K562 (cell line): Measurements from ENCODE around the gene RASD2. TPM values are rescaled to one million over a fixed set of nuclear protein-coding genes. Genes with fewer than 3 reads are reported as not detected.

ENCODE experiments used
- CBFA2T2 ChIP-seq: fragments of 450-650 bp; conservative IDR thresholded peaks from 2 replicates; pipeline ENCODE4 v1.6.1; 2017; ENCODE audit warnings: mild to moderate bottlenecking
- IFI16 ChIP-seq: fragments of 250-450 bp; sonication (Bioruptor Pico); IDR thresholded peaks from 2 replicates; pipeline ENCODE4 v2.1.2; 2022; ENCODE audit warnings: mild to moderate bottlenecking, inconsistent platforms
- NCOA1 ChIP-seq: fragments of 450-650 bp; IDR thresholded peaks from 2 replicates; pipeline ENCODE4 v1.6.1; 2016; ENCODE audit warnings: low read depth
- NR2C2 ChIP-seq, 2 experiments: fragments of 200-800 bp in 1 of 2; sonication (Bioruptor generic) in 1 of 2; sonication (generic) in 1 of 2; formaldehyde crosslinking in 1 of 2; IDR thresholded peaks; 2 replicates each; pipeline versions ENCODE4 v1.6.1 to v1.8.0; 2016 to 2022; ENCODE audit warnings: mild to moderate bottlenecking in 1 of 2, missing compliant biosample characterization in 1 of 2, missing genetic modification characterization in 1 of 2, missing genetic modification reagents in 1 of 2
- POLR2H ChIP-seq: IDR thresholded peaks from 2 replicates; pipeline ENCODE4 v1.6.1; 2016; ENCODE audit warnings: missing genetic modification characterization, low read depth, mild to moderate bottlenecking, control low read depth, missing compliant biosample characterization, moderate library complexity
- PREB ChIP-seq: sonication (generic); formaldehyde crosslinking; IDR thresholded peaks from 2 replicates; pipeline ENCODE4 v1.8.1; 2023; ENCODE audit warnings: mild to moderate bottlenecking, missing genetic modification reagents
- PURB ChIP-seq: sonication (generic); formaldehyde crosslinking; IDR thresholded peaks from 2 replicates; pipeline ENCODE4 v1.9.0; 2021; ENCODE audit warnings: low read depth, mild to moderate bottlenecking, missing genetic modification reagents
- SMAD3 ChIP-seq: fragments of 450-650 bp; formaldehyde crosslinking; conservative IDR thresholded peaks from 2 replicates; pipeline ENCODE4 v1.4.0; 2020; ENCODE audit warnings: mild to moderate bottlenecking
- ZNF253 ChIP-seq: fragments of 250-450 bp; sonication (Bioruptor Pico); conservative IDR thresholded peaks from 2 replicates; pipeline ENCODE4 v1.6.1; 2021; ENCODE audit warnings: mild to moderate bottlenecking
- ZNF431 ChIP-seq: sonication (generic); formaldehyde crosslinking; IDR thresholded peaks from 2 replicates; pipeline ENCODE4 v1.8.0; 2022; ENCODE audit warnings: mild to moderate bottlenecking, missing genetic modification reagents
- polyA plus RNA-seq, 8 experiments: library from polyadenylated mRNA; depleted of rRNA in 4 of 8; stranded (reverse) in 5 of 8; unstranded in 3 of 8; fragments of >200 nt; fragmentation: Nextera tagmentation in 2 of 8; fragmentation: Illumina TruSeq in 1 of 8; extraction: Ambion mirVana in 2 of 8; extraction: Trizol in 1 of 8; gene quantifications; 2 replicates each; pipeline versions ENCODE4 v1.2.1 to v1.2.3, GENCODE V29; 2011 to 2014; ENCODE audit warnings: inconsistent platforms in 1 of 8, missing spikeins in 1 of 8
- total RNA-seq, 7 experiments: library from RNA; depleted of rRNA in 6 of 7; stranded (reverse); fragments of >200 nt in 6 of 7; fragmentation: Illumina TruSeq in 2 of 7; extraction: Trizol in 2 of 7; gene quantifications; 2 replicates each; pipeline versions ENCODE4 v1.2.1 to v1.2.3, GENCODE V29; 2011 to 2021; ENCODE audit warnings: low replicate concordance in 1 of 7
- TF ChIP-seq, protein P1 (sequence below), 2 experiments: fragments of 450-650 bp; formaldehyde crosslinking in 1 of 2; IDR thresholded peaks; 2 replicates each; pipeline versions ENCODE4 v1.4.0 to v1.6.1; 2014 to 2020; ENCODE audit warnings: mild to moderate bottlenecking in 2 of 2, borderline replicate concordance in 1 of 2, low read depth in 1 of 2

The RASD2 gene
- total and polyA plus RNA-seq, 9 of the 15 experiments (the other 6 are each of a cell fraction or from before 2014, with no cell fraction given), result 0.05 TPM; not detected in 8

DNA sequence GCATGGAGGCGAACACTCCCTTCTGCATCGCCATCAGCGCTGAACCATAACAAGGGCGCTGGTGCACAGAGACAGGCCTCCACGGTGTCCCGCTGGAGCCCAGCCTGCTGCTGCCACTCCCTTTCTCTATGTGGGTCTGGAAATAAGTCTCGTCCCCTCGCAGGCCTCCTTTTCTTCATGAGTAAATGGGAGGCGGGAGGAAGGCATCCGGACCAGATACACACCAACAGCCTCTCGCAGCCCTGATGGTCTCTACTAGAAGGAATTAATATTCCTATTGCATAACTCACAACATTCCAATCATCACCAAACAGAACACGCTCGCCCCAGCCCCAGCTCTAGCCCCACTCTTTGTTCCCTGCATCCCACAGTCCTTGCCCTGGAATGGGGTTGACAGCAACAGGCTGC, 14.9 kb downstream of the RASD2 start (continued):
- TF ChIP-seq IFI16 (CRISPR knock-in tag) (no peak), ZNF253 (no peak), NR2C2 (CRISPR knock-in tag; IDR thresholded peaks at IDR 0.05) (no peak), NR2C2 (tag; IDR thresholded peaks at IDR 0.05) (no peak), PREB (no peak), PURB (CRISPR knock-in tag) (no peak), SMAD3 (no peak), POLR2H (no peak), CBFA2T2 (no peak), NCOA1 (no peak), ZNF431 (CRISPR knock-in tag) (no peak)
- TF ChIP-seq, protein P1, sequence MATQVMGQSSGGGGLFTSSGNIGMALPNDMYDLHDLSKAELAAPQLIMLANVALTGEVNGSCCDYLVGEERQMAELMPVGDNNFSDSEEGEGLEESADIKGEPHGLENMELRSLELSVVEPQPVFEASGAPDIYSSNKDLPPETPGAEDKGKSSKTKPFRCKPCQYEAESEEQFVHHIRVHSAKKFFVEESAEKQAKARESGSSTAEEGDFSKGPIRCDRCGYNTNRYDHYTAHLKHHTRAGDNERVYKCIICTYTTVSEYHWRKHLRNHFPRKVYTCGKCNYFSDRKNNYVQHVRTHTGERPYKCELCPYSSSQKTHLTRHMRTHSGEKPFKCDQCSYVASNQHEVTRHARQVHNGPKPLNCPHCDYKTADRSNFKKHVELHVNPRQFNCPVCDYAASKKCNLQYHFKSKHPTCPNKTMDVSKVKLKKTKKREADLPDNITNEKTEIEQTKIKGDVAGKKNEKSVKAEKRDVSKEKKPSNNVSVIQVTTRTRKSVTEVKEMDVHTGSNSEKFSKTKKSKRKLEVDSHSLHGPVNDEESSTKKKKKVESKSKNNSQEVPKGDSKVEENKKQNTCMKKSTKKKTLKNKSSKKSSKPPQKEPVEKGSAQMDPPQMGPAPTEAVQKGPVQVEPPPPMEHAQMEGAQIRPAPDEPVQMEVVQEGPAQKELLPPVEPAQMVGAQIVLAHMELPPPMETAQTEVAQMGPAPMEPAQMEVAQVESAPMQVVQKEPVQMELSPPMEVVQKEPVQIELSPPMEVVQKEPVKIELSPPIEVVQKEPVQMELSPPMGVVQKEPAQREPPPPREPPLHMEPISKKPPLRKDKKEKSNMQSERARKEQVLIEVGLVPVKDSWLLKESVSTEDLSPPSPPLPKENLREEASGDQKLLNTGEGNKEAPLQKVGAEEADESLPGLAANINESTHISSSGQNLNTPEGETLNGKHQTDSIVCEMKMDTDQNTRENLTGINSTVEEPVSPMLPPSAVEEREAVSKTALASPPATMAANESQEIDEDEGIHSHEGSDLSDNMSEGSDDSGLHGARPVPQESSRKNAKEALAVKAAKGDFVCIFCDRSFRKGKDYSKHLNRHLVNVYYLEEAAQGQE (IDR thresholded peaks at IDR 0.05; ENCODE audit: borderline replicate concordance), result no peak
- TF ChIP-seq, protein P1 (CRISPR knock-in tag; IDR thresholded peaks at IDR 0.05; ENCODE audit: low read depth), result no peak
